CD4-positive, CD25-positive, alpha-beta regulatory T cell (primary cell): ENCODE measurements around the gene SLC11A2. TPM values are rescaled to one million over a fixed set of nuclear protein-coding genes. Genes with fewer than 3 reads are reported as not detected.

Experiments used
- polyA plus RNA-seq, 4 donors: library from polyadenylated mRNA; unstranded; fragments of 300-500 nt; fragmentation: Illumina TruSeq; gene quantifications; one replicate each; pipeline ENCODE4 v1.2.3, GENCODE V29; 2021
- total RNA-seq: library from RNA; stranded (reverse); gene quantifications from one replicate; pipeline ENCODE4 v1.2.3, GENCODE V29; 2022

Gene SLC11A2
- total and polyA plus RNA-seq, 5 donors from 2014 or later: 7.2 to 54.3 (median 16.0) TPM

Other genes with a start within 250 kb of the SLC11A2 start
- gene TMPRSS12, start 183.5 kb downstream of the SLC11A2 start, total RNA-seq: not detected
- gene TMPRSS12, start 183.5 kb downstream of the SLC11A2 start, polyA plus RNA-seq: not detected
- gene HIGD1C, start 73.8 kb downstream of the SLC11A2 start, total RNA-seq: not detected
- not detected for gene HIGD1C, start 73.8 kb downstream of the SLC11A2 start, polyA plus RNA-seq
- 55.9 TPM for gene LETMD1, start 21.9 kb upstream of the SLC11A2 start, total RNA-seq
- gene LETMD1, start 21.9 kb upstream of the SLC11A2 start, polyA plus RNA-seq: 10 to 100 TPM; 25.3 to 42.8 (median 35.9) TPM
- 32.8 TPM for gene CSRNP2, start 57.2 kb upstream of the SLC11A2 start, total RNA-seq
- gene CSRNP2, start 57.2 kb upstream of the SLC11A2 start, polyA plus RNA-seq: 1 to 10 TPM; 1.7 to 5.7 (median 4.0) TPM
- 24.9 TPM for gene TFCP2, start 146.8 kb upstream of the SLC11A2 start, total RNA-seq
- 10 to 100 TPM in 3 of 4 donors, 1 to 10 TPM in 1; 9.0 to 12.2 (median 11.2) TPM for gene TFCP2, start 146.8 kb upstream of the SLC11A2 start, polyA plus RNA-seq
- 25.1 TPM for gene POU6F1, start 191.7 kb upstream of the SLC11A2 start, total RNA-seq
- 1 to 10 TPM in 3 of 4 donors, under 1 TPM in 1; 0.74 to 2.7 (median 2.4) TPM for gene POU6F1, start 191.7 kb upstream of the SLC11A2 start, polyA plus RNA-seq
- gene DAZAP2, start 212.4 kb upstream of the SLC11A2 start, total RNA-seq: 338 TPM
- gene DAZAP2, start 212.4 kb upstream of the SLC11A2 start, polyA plus RNA-seq: 1,000 to 10,000 TPM; 1,508 to 1,956 (median 1,583) TPM
- gene SMAGP, start 244.0 kb upstream of the SLC11A2 start, total RNA-seq: 3.4 TPM
- gene SMAGP, start 244.0 kb upstream of the SLC11A2 start, polyA plus RNA-seq: 10 to 100 TPM in 2 of 4 donors, 1 to 10 TPM in 2; 5.7 to 13.5 (median 8.7) TPM